Rectal smooth muscle tissue (tissue), 1 donor: Measurements from ENCODE around the gene HPGDS.

Experiments used
- H3K27ac ChIP-seq: one replicate; pipeline ENCODE4 v1.7.0; 2013; ENCODE audit warnings: low read depth, low read length, inconsistent platforms
- H3K27me3 ChIP-seq: one replicate; pipeline ENCODE4 v1.7.0; 2013; ENCODE audit warnings: low read length; ENCODE audit not compliant: control insufficient read depth, insufficient read depth
- H3K36me3 ChIP-seq: one replicate; pipeline ENCODE4 v1.7.0; 2013; ENCODE audit warnings: low read length; ENCODE audit not compliant: control insufficient read depth, insufficient read depth
- H3K4me1 ChIP-seq: one replicate; pipeline ENCODE4 v1.7.0; 2013; ENCODE audit warnings: low read length; ENCODE audit not compliant: control insufficient read depth, insufficient read depth
- H3K4me3 ChIP-seq: one replicate; pipeline ENCODE4 v1.7.0; 2013; ENCODE audit warnings: low read length
- H3K9ac ChIP-seq: one replicate; pipeline ENCODE4 v1.7.0; 2013; ENCODE audit warnings: low read length

Gene HPGDS

DNA sequence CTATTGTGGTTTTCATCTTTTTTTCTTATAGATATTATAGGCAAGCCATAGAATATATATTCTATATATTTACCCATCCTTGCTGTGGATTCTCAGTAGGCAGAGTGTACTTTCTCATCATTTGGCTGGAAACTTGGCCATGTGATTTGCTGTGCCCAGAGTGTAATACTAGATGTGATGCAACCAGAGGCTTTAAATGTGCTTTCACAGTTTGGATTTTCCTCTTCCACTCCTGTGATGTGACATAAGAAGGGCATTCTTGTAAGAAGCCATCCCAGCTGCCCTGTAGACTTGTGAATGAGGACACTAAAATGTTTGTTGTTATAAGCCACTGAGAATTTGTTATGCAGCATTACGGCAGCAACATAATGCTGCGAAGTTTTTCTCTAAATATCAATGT lies 10.4 kb upstream of the HPGDS start:
- H3K9ac ChIP-seq = no peak overlapping the region
- H3K36me3 ChIP-seq = no peaks in the 10 kb centered on the region
- no peaks in the 10 kb centered on the region for H3K4me1 ChIP-seq
- no peak overlapping the region for H3K27ac ChIP-seq
- H3K27me3 ChIP-seq = no peaks in the 10 kb centered on the region
- H3K4me3 ChIP-seq = no peak overlapping the region

DNA sequence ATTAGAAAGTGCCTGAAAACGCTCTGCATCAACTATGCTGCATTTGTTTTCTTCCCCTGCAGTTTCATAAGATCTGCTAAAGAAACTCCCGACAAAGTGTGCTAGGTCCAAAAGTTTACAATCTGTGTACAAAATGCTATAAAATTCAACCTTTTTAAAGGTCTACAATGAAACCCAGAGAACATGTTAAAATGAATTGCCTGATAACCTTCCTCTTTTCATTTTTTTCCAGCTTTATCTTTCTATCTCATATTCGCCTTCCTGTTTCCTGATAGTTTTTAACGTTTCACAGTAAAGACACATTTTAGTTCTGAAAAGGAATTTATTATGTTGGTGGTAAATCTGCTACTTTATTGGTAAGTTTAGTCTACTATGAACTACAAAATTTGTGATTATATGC lies 9.5 kb upstream of the HPGDS start:
- H3K27me3 ChIP-seq = no peaks in the 10 kb centered on the region
- no peaks in the 10 kb centered on the region for H3K4me1 ChIP-seq
- H3K9ac ChIP-seq = no peak overlapping the region
- H3K36me3 ChIP-seq = no peaks in the 10 kb centered on the region
- H3K4me3 ChIP-seq = no peak overlapping the region
- H3K27ac ChIP-seq = no peak overlapping the region

DNA sequence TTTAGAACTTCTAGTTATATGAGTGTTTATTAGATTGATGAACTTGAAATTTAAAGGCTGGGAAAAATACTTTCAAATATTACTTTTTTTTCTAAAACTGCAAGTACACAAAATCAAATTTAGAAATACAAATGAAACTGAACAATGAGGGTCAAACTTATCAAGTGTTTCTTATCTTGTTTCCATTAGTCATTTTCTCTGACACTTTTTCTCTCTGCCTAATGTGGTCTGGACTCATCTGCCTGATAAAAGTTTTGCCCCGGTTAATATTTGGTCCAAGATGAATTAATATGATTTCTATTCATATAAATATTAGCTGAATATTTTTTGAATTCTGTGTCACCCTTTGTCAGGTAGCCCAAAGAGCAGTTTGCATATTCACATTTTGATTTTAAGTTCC lies 8.7 kb upstream of the HPGDS start:
- Histone ChIP-seq H3K4me1 (no peaks in the 10 kb centered on the region), H3K9ac (no peak overlapping the region), H3K27me3 (no peaks in the 10 kb centered on the region)

DNA sequence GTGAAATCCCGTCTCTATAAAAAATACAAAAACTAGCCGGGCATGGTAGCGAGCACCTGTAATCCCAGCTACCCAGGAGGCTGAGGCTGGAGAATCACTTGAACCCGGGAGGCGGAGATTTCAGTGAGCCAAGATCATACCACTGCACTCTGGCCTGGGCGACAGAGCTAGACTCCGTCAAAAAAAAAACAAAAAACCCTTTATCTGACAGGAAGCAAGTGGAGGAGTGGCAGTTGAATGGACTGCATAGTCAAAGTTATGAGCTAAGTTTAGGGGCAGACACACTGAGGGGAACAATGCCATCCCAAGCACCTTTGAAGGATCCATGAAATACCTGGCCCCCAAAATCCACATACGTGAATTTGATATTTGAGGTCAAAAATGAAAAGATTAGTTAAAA lies 7.5 kb upstream of the HPGDS start:
- H3K27ac ChIP-seq = no peak overlapping the region
- H3K4me1 ChIP-seq = no peaks in the 10 kb centered on the region
- no peaks in the 10 kb centered on the region for H3K27me3 ChIP-seq
- no peak overlapping the region for H3K4me3 ChIP-seq
- H3K36me3 ChIP-seq = no peaks in the 10 kb centered on the region
- no peak overlapping the region for H3K9ac ChIP-seq

More for the DNA sequence above, 8.7 kb upstream of the HPGDS start:
- H3K36me3 ChIP-seq = no peaks in the 10 kb centered on the region
- H3K4me3 ChIP-seq = no peak overlapping the region
- no peak overlapping the region for H3K27ac ChIP-seq

DNA sequence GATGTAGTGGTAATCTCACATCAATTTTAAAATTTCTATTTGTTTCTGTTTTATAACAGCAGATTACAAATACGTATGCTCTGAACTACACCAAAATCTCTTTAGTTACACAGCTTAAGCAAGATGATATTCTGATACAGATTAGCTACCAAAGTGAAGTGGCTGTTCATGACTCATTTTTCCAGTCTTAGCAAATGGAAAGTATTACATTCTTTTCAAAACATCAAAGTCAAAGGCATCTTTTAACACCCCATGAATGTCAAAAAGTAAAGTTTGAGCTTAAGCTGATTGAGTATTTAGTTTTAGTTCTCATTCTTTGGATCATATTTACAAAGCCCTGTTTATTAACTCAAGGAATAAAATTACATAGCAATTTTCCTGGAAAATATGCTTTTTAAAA lies 6.6 kb upstream of the HPGDS start:
- Histone ChIP-seq H3K27me3 (no peaks in the 10 kb centered on the region), H3K4me1 (no peaks in the 10 kb centered on the region), H3K36me3 (no peaks in the 10 kb centered on the region), H3K27ac (no peak overlapping the region), H3K4me3 (no peak overlapping the region), H3K9ac (no peak overlapping the region)

DNA sequence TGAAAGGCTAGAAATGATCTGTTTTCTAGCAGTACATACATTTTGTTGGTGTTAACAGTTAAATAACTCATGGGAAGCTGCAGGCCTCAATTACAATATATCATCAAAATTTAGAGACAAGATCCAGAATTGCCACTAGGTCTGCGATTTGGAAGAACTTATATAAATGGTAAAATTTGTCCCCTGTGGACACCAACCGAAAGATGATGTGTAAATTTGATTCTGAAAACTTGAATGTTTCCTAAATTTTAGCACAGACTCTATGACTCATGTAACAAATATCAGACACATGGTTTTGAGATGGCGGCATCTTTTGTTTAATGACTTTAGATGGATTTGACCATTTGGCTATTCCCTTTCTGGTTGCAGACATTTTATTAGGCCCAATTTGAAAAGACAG lies 6.0 kb upstream of the HPGDS start:
- Histone ChIP-seq H3K4me1 (no peaks in the 10 kb centered on the region), H3K9ac (no peak overlapping the region), H3K27me3 (no peaks in the 10 kb centered on the region), H3K36me3 (no peaks in the 10 kb centered on the region), H3K4me3 (no peak overlapping the region), H3K27ac (no peak overlapping the region)

DNA sequence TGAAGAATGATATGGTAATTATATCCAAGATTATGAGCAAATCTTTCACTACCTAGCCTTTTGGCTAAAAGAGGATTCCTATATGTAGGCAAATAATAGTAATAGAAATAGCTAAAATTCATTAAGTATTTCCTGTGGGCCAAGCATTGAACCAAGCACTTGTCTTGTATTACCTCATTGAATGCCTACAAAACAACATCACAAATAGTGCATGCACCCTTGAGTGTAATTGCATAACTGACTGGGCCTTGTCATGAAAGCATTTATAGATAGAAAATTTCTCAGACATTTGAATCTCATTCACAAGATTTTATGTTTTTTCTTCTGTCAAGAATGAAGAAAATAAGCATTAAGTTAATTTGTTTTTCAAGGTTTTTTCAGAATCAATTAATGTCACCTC lies 3.9 kb upstream of the HPGDS start:
- Histone ChIP-seq H3K36me3 (no peaks in the 10 kb centered on the region), H3K4me3 (no peak overlapping the region)

DNA sequence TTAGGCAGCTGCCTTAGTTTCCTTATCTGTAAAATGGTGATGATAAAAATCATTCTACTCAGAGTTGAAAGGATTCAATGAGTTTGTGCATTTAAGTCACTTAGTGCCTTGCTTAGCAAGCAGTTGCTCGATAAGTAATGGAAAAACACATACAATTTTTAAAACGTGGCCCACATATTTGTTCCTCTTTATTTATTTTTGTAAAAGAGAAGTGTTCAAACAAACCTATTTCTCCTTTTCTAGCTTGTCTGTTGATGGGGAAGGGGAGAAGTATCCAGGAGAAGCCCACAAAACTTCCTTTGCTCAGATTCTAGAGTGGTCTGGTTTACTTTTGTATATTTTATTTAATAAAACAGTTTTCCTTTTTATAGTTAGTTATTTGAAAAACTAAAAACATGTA lies 3.3 kb upstream of the HPGDS start:
- H3K4me3 ChIP-seq = no peak overlapping the region
- H3K4me1 ChIP-seq = no peaks in the 10 kb centered on the region
- no peaks in the 10 kb centered on the region for H3K27me3 ChIP-seq
- no peak overlapping the region for H3K27ac ChIP-seq
- no peaks in the 10 kb centered on the region for H3K36me3 ChIP-seq
- H3K9ac ChIP-seq = no peak overlapping the region

More for the DNA sequence above, 3.9 kb upstream of the HPGDS start:
- no peak overlapping the region for H3K9ac ChIP-seq
- no peak overlapping the region for H3K27ac ChIP-seq
- no peaks in the 10 kb centered on the region for H3K27me3 ChIP-seq
- H3K4me1 ChIP-seq = no peaks in the 10 kb centered on the region

DNA sequence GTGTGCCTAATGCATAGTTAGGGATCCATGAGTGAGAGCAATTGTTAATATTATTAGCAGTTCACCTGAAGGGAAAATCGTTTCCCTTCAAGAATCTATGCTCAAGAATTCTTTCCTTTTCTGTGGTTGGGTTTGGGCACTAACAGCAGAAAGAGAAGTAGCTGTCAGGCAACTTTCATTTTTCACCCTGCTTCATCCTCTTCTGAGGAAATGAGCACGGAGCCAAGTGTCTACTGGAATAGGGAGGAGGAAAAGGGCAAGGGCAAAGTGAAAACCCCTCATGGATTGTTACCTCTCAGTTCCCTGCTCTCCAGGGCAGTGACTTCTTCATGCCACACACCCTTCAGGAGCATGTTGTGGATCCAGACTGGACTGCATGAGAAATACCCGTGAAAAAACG lies 2.6 kb upstream of the HPGDS start:
- Histone ChIP-seq H3K36me3 (no peaks in the 10 kb centered on the region), H3K27me3 (no peaks in the 10 kb centered on the region), H3K9ac (no peak overlapping the region), H3K4me3 (no peak overlapping the region), H3K4me1 (no peaks in the 10 kb centered on the region), H3K27ac (no peak overlapping the region)

DNA sequence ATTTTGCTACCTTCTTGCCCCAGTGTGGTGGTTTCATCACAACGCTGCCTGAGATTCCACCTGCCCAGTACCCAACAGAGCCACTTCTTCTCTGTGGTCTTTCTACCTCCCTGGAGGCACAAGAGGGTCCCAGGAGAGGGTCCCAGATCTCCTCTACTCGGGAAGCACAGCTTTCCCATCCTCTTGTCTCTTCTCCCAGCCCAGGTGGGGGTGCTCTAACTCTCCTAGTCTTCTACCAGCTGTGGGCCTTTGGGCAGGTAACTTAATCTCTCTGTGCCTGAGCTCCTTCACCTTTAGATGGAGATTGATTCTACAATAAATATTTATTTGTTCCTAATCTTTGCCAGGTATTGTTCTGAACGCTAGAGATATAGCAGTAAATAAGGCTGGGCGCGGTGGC lies 1.8 kb upstream of the HPGDS start:
- Histone ChIP-seq H3K4me1 (no peaks in the 10 kb centered on the region), H3K27me3 (no peaks in the 10 kb centered on the region), H3K36me3 (no peaks in the 10 kb centered on the region), H3K27ac (no peak overlapping the region), H3K4me3 (no peak overlapping the region), H3K9ac (no peak overlapping the region)

DNA sequence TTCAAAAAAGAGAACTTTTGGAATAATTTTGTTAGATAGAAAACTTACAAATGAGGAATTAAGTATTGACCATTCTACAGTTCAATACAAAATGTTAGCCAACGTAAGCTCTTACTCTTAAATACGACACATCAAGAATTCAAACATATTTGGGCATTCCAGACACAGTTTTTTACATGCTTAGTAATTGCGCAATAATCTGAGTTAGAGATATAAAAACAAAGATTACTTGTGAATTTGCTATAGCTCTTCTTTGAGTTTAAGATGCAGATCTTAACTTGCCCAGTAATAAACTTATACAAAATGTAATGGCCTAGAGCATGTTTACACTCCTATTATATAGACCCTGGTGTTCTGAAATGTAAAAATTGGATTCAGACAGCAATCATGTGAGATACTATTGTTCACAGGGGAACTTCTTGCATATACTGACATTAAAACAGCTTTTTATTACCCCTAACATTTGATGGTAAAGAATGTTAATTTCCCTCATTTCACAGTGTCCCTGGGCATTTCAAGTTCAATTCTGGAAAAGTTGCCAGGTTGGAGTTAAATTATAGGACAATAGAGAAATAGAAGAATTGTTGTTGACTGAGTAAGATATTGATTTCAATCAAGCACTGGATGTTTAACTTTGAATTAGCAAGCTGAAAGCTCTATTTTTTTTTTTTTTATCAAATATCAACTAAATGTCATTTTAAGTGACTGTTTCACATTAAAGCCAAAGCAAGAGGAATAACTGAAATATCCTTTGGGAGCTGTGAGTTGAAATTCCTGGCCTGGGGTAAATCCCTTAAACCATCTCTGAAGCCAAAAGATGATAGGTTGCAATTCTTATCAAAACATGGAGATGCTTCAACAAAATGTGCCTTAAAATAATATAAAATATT lies 910 bp downstream of the HPGDS start:
- Histone ChIP-seq H3K27me3 (no peaks in the 10 kb centered on the region), H3K9ac (no peak overlapping the region), H3K4me1 (no peaks in the 10 kb centered on the region), H3K27ac (no peak overlapping the region), H3K36me3 (no peaks in the 10 kb centered on the region), H3K4me3 (no peak overlapping the region)

DNA sequence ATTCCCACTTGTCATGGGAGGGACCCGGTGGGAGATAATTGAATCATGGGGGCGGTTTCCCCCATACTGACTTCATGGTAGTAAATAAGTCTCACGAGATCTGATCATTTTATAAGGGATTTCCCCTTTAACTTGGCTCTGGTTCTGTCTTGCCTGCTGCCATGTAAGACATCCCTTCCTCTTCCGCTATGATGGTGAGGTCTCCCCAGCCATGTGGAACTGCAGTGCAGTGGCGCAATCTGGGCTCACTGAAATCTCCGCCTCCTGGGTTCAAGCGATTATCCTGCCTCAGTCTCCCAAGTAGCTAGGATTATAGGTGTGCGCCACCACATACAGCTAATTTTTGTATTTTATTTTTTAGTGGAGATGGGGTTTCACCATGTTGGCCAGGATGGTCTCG lies 2.9 kb downstream of the HPGDS start:
- no peaks in the 10 kb centered on the region for H3K4me1 ChIP-seq
- no peak overlapping the region for H3K27ac ChIP-seq
- no peaks in the 10 kb centered on the region for H3K27me3 ChIP-seq
- H3K4me3 ChIP-seq = no peak overlapping the region
- H3K9ac ChIP-seq = no peak overlapping the region
- H3K36me3 ChIP-seq = no peaks in the 10 kb centered on the region

DNA sequence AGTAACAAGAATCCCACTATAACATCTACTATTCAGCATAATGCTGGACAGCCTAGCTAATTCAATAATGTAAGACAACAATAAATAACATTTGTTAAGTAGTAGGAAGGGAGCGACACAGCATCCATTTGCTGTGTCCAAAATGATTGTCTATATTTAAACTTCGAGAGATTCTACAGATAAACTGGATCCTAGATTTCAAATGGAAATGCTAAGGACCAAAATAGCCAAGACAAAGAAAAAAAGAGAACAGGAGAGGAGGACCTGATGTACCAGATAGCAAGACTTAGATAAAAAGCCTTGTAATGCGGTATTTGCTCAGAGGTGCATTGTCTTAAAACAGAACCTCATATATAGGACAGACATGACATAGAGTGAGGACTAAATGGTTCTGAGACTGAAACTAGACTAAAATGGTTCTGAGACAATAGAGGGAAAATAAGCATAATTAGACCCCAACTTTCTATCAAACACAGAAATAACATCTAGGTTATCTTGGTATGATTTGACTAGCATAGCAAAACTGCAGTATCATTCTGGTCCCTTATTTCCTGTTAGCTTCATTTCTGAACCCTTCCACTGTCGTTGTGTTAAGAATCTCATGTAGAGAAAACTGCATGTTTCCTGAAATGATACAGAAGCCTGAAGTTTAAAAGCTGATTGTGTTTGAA lies 3.8 kb downstream of the HPGDS start:
- no peak overlapping the region for H3K27ac ChIP-seq
- H3K4me1 ChIP-seq = no peaks in the 10 kb centered on the region
- no peak overlapping the region for H3K9ac ChIP-seq
- no peaks in the 10 kb centered on the region for H3K27me3 ChIP-seq
- H3K4me3 ChIP-seq = no peak overlapping the region
- H3K36me3 ChIP-seq = no peaks in the 10 kb centered on the region
